Breast epithelium (tissue), 3 donors: ENCODE measurements around the gene CHD2.

Source experiments
- POLR2A ChIP-seq: fragments of 450-650 bp; IDR thresholded peaks from one replicate; pipeline ENCODE4 v1.6.1; 2016; ENCODE audit warnings: antibody characterized with exemption, mild to moderate bottlenecking, moderate library complexity
- TF ChIP-seq, protein P1 (sequence below), 3 donors: fragments of 450-650 bp; IDR thresholded peaks; one replicate each; pipeline ENCODE4 v1.5.1; 2016 to 2017; ENCODE audit warnings: antibody characterized with exemption in 3 of 3, mild to moderate bottlenecking in 3 of 3, moderate library complexity in 3 of 3

DNA sequence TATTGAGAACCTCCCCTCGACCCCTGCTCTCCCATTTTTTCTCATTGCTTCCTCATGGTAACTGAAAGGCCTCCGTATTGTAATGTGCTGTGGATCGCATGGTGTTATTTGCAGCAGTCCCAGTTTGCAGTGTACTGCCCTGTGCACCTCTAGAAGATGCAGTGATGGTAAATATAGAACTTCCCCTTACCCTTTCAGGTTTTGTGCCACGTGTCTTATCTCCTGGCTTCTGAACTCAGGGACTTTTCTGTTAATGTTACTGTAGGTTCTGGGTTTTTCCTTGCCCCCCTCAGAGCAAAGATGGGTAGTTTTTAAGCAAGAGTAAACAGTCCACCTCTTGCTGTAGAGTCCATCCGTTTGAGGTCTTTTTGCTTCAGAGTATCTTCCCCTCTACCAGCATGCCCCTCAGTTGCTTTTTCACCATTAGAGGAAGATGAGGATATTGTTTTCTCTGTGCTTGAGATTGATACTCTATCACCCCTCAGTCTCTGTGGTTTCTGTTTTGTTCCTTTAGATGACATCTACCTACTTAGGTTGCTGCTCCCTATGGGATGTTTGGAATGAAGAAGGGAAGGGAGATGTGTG is 22.4 kb downstream of the CHD2 start:
- TF ChIP-seq, protein P1, sequence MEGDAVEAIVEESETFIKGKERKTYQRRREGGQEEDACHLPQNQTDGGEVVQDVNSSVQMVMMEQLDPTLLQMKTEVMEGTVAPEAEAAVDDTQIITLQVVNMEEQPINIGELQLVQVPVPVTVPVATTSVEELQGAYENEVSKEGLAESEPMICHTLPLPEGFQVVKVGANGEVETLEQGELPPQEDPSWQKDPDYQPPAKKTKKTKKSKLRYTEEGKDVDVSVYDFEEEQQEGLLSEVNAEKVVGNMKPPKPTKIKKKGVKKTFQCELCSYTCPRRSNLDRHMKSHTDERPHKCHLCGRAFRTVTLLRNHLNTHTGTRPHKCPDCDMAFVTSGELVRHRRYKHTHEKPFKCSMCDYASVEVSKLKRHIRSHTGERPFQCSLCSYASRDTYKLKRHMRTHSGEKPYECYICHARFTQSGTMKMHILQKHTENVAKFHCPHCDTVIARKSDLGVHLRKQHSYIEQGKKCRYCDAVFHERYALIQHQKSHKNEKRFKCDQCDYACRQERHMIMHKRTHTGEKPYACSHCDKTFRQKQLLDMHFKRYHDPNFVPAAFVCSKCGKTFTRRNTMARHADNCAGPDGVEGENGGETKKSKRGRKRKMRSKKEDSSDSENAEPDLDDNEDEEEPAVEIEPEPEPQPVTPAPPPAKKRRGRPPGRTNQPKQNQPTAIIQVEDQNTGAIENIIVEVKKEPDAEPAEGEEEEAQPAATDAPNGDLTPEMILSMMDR (IDR thresholded peaks at IDR 0.05): no peak
- no peak for TF ChIP-seq POLR2A
